Measurements from ENCODE around the gene ATG9A.

DNA sequence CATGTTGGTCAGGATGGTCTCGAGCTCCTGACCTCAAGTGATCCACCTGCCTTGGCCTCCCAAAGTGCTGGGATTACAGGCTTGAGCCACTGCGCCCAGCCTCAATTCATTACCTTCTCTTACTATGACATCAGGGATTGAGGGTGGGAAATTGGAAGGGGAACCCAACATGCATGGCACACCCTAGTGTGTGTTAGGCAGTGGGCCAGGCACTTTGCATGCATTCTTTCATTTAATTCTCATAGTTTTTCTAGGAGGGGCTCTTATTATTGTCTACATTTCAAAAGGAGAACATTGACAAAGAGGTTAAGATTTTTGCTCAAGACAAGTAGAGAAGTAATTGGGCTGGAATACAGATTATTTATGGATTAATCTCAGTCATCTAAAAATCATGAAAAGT is 38.9 kb upstream of the ATG9A start:
- TF ChIP-seq, protein P1, sequence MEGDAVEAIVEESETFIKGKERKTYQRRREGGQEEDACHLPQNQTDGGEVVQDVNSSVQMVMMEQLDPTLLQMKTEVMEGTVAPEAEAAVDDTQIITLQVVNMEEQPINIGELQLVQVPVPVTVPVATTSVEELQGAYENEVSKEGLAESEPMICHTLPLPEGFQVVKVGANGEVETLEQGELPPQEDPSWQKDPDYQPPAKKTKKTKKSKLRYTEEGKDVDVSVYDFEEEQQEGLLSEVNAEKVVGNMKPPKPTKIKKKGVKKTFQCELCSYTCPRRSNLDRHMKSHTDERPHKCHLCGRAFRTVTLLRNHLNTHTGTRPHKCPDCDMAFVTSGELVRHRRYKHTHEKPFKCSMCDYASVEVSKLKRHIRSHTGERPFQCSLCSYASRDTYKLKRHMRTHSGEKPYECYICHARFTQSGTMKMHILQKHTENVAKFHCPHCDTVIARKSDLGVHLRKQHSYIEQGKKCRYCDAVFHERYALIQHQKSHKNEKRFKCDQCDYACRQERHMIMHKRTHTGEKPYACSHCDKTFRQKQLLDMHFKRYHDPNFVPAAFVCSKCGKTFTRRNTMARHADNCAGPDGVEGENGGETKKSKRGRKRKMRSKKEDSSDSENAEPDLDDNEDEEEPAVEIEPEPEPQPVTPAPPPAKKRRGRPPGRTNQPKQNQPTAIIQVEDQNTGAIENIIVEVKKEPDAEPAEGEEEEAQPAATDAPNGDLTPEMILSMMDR (IDR thresholded peaks at IDR 0.05): no peak
- no peak for TF ChIP-seq ZFX (IDR thresholded peaks at IDR 0.05; ENCODE audit: borderline replicate concordance)

All from 22Rv1 (cell line).